CD1c-positive myeloid dendritic cell (primary cell): ENCODE data around the gene FBXW2.
A peak's percentile ranks its signal among the peaks of the same experiment; 100 is the strongest.
"Not testable (repeated sequence)": the region's sequence is repeated elsewhere in the genome, so short reads cannot be mapped to it uniquely, and the experiment has no call there.

Source experiments
- DNase-seq: peaks from one replicate; pipeline ENCODE4 v3.0.0-alpha.2; 2016; ENCODE audit errors: extremely low spot score

The FBXW2 gene

DNA sequence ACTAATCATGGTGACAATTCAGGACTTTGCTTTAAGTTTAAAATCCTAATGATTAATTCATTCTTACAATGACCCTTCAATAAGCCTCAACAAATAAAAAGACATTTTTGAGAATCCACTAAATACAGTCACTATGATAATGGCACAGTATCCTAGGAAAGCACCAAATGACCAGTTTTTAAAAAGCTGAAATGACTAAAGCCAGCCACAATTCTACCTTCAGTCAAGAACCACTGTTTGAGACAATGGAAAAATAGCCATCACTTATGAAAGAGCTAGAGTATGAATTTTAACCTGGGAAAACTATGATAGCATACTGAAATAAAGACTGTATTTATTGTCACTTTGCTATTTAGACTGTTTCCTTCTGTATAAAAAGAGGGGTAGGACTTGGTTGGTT is 14.0 kb downstream of the FBXW2 start:
- DNase-seq, result no peak

GRCh38 chr9:120778758-120779157 is 14.5 kb downstream of the FBXW2 start:
- no peak for DNase-seq

- no peak for DNase-seq
Observed at GRCh38 chr9:120777229-120777628, 16.0 kb downstream of the FBXW2 start.

DNA sequence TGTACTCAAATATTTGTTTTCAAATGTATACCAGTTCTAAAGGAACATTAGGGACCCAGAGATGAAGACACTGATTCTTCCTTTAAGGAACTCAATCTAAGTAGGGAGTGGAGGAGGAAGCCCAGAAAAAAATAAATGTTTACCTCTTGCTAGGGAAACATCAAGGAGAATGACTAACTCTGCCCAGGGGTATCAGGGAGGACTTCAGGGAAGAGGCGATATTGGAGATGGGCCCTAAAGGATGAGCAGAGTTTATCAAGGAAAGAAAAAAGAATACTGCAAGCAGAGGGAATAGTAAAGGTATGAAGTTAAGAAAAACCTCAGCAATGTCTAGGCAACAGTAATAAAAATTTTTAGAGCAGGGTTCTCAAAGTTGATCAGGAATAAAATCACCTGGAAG is 16.4 kb downstream of the FBXW2 start:
- no peak for DNase-seq

- no peak for DNase-seq
Observed at GRCh38 chr9:120775859-120776258, 17.4 kb downstream of the FBXW2 start.

GRCh38 chr9:120774719-120775118 is 18.5 kb downstream of the FBXW2 start:
- no peak for DNase-seq

DNA sequence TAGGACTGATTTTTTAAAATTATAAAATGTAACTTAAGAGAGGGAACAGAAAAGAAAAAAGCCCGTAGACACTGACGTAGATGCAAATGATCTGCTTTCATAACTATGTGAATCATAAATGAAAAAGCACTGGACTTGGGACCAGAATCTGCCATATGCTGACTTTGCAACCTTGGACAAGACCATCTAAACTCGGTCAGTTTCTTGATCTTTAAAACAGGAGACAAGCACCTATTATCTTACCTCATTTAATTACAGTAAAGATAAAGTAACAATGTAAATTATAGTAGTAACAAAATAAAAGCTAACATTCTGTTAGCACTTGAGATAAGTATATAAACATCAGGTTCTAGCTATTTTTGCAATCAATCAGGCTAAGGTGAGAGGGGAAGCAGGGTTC is 20.0 kb downstream of the FBXW2 start:
- DNase-seq, result no peak

DNA sequence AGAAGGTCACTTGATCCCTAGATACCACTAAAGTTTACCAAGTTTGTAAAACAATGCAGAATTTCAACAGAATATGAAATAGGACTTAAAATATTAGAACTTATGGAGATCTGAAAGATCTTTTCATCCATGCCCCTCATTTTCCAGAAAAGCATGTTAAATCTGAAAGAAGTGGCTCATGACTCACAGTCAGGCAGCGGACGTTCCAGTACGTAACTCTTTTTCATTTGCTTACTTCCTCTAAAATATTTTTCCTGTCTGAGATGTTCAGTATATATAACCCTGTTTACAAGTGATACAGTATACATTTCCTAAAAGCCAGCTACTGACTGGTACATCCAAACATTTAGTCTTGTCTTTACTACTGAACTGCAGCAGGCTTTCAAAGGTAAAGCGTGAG is 22.3 kb downstream of the FBXW2 start:
- DNase-seq, result peak; percentile 51

- DNase-seq, result no peak
Observed at GRCh38 chr9:120768886-120769285, 24.3 kb downstream of the FBXW2 start.

GRCh38 chr9:120768247-120768646 is 25.0 kb downstream of the FBXW2 start:
- DNase-seq, result no peak

GRCh38 chr9:120767451-120767850 is 25.8 kb downstream of the FBXW2 start:
- DNase-seq, result no peak

DNA sequence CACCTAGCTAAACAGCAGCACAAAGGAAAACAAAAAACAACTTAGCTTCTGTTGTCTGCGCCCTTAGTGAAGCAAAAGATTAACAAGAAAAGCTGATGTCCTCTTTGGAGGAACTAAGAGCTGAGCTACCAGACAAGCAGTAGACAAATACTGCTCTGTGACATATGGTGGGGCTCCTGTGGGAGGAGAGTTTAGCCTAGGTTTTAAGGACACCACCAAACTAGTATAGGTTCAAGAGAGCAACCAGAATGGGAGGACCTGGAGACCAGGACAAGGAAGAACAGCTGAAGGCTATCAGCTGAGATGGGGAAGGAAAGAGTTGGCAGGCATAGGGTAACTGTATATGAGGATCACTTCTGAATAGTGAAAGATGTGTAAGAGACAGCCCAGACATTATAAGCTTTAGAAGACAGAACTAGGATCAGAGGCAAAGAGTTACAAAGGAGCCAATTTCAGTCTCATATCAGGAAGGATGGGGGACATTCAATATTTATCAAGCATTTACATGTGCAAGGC is 27.2 kb downstream of the FBXW2 start:
- no peak for DNase-seq

DNA sequence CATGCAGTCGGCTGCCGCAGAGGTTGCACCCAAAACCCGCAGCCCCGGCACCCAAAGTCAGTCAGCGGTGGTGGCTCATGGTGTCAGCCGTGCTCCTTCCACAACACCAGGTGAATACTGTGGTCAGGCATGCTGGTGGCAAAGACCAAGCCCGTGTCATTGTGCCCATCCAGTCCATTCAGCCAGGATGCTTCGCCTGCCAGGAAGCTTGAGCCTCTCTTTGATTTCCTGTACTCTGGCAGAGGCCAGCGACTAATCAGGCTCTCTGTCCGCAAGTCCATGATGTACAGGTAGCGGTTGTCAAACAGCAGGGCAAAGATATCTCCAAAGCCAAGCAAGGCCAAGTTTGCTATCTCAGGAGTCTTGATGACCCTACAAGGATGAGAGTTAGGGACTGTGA is 28.7 kb downstream of the FBXW2 start:
- no peak for DNase-seq

GRCh38 chr9:120761006-120761405 is 32.2 kb downstream of the FBXW2 start:
- no peak for DNase-seq

DNA sequence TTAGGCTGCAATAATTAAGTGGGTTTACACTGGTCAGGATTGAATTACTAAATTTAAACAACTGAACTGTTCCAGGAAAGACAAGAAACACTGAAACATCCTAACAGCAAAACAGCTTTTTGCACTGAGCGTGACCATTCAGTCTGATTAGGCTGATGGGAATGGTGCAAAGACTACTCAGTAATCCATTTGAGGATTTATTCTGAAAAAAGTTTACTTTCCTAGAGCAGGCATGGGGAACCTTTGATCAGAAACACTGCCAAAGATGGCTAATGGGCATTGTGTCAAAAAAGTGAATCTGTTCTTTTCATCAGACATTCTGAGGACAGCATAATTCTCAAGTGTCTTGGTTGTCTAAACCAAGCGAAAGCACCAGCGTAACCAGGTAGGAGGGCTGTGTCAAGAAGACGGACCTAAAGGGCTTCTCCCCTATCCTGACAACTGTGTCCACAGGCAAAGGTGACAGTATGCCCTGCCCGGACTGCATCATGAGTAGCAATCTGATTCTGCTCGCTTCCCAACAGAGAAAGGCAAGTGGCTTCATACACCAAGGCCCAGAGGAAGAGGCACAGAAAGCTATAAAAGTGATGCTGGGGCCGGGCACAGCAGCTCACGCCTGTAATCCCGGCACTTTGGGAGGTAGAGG is 33.3 kb downstream of the FBXW2 start:
- DNase-seq, result no peak

DNA sequence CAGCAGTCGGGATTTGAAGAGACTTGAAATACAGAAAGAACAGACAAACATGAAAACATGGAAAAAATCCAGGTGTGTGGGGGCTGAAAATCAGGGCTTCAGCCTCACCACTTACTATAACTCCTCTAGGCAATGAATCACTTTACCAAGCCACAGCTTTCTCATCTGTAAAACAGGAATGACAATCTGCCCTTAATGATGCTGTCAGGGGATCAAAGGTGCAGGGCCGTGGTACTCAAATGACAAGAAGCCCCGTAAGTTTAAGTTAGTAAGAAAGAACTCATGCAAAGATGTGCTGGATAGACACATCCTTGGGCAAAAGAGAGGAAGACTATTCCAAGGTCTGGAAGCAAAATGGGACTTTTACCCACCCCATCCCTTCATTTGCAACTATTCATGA is 34.7 kb downstream of the FBXW2 start:
- DNase-seq, result no peak

DNA sequence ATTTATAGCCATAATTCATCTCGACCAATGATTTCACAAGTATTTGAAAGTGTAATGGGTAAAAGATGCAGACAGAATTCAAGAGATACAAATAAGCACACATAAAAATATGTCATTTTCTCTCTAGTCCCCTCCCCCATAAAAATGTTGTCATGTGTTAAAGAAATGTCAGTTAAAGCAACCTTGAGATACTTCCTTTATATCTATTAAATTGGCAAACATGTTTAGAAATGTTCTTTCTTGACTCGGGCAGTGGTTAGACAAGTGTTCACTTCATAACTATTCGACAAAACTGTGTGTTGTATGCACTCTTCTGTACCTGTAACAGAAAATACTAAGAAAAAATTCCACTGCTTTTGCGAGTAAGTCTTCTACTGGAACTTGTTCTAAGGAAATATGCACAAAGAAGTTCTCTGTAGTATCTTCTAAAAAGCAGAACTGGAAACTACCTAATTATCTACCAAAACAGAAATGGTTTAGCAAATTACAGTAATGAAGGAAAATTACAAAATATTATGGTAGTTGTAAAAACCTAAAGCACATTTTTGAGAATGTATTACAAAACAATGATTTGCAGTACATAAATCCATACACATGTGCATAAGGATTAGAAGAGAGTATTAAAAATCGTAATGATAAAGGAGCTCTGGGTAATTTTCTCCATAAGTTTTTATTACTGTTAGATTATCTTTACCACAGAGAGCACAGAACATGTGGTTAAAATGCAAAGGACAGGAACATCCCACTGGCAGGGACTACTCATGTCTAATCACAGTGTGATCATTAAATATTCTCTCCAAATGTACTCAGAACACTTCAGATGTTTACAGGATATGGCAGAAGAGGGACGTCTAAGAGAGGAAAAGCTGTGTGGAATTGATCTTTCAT is 35.9 kb downstream of the FBXW2 start:
- peak; percentile 46 for DNase-seq

- peak; percentile 56 for DNase-seq
Observed at GRCh38 chr9:120756531-120756930, 36.7 kb downstream of the FBXW2 start.

GRCh38 chr9:120755810-120756434 is 37.3 kb downstream of the FBXW2 start:
- peak; percentile 75 for DNase-seq

GRCh38 chr9:120755044-120755443 is 38.2 kb downstream of the FBXW2 start:
- no peak for DNase-seq

DNA sequence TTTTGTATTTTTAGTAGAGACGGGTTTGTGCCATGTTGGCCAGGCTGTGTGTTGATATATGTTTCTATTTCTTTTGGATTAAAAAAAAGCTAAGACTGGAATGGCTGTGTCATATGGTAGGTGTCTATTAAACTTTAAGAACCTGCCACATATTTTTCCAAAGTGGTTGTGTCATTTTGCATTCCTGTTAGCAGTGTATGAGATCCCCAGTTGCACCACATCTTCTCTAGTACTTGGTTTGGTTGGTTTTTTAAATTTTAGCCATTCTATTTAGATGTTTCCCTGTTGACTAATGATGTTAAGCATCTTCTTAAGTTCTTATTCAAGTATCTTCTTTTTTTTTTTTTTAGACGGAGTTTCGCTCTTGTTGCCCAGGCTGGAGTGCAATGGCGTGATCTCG is 42.8 kb downstream of the FBXW2 start:
- DNase-seq, result no peak

- DNase-seq, result not testable (repeated sequence)
Observed at GRCh38 chr9:120746366-120746765, 46.9 kb downstream of the FBXW2 start.

- no peak for DNase-seq
Observed at GRCh38 chr9:120745278-120745677, 47.9 kb downstream of the FBXW2 start.
